Measurements from ENCODE around the gene STXBP3.

STXBP3 gene

GRCh38 chr1:108845446-108845845 is 99.0 kb downstream of the STXBP3 start:
- DNase-seq: no peak

DNA sequence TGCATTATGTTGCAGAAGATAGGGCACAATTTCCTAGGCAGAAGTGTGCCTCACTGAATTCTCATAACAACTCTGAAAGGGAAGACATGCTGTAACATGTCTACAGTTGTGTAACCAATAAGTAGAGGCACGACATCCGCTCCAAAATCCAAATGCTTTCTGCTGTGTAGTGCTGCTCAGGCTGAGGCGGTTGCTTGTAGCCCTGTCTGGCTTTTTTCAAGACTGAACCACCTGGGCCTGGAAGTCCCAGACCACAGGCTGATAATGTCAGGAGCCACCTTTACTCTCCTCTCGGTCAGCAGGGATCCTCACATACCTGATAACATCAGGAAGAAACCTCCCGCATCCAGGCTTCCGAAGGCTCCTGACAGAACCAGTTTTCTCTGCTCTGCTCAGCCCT is 99.5 kb downstream of the STXBP3 start:
- no peak for DNase-seq

DNA sequence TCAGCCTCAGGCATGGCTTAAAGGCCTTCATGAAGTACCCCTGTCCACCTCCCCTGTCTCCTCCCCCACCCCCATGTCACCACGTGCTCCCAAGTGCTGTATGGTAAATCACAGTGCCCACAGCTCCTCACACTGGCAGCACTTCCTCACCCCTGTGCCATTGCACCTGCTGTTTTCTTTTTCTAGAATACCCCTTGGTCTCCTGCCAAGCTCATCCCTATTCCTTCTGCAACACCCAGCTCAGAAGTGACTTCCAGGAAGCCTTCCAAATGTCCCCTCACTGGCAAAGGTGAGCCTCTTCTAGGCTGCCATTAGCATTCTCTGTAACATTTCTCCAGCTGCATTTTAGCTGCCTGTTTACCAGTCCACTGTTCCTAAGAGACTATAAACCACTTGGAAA is 101.0 kb downstream of the STXBP3 start:
- no peak for DNase-seq

GRCh38 chr1:108848806-108849205 is 102.3 kb downstream of the STXBP3 start:
- no peak for DNase-seq

- DNase-seq: no peak
These were observed 104.5 kb downstream of the STXBP3 start for GRCh38 chr1:108850929-108851328.

DNA sequence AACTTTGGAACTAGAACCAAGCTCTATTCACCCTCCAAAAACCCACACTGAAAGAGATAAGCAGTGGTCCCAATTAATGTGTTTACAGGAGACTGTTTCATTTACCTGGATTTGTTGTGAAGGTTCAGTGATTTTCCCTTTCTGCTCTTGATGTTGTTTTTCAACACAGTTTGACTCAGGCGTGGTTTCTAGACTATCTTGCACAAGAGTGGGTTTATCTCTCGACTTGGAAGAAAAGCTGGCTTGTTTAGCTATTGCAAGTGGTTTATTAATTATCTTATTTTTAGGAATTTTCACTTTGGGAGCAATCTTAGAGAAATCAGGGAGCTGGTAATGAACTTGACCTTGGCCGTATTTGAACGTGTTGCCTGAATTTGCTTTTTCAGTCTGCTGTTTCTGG is 105.1 kb downstream of the STXBP3 start:
- no peak for DNase-seq

DNA sequence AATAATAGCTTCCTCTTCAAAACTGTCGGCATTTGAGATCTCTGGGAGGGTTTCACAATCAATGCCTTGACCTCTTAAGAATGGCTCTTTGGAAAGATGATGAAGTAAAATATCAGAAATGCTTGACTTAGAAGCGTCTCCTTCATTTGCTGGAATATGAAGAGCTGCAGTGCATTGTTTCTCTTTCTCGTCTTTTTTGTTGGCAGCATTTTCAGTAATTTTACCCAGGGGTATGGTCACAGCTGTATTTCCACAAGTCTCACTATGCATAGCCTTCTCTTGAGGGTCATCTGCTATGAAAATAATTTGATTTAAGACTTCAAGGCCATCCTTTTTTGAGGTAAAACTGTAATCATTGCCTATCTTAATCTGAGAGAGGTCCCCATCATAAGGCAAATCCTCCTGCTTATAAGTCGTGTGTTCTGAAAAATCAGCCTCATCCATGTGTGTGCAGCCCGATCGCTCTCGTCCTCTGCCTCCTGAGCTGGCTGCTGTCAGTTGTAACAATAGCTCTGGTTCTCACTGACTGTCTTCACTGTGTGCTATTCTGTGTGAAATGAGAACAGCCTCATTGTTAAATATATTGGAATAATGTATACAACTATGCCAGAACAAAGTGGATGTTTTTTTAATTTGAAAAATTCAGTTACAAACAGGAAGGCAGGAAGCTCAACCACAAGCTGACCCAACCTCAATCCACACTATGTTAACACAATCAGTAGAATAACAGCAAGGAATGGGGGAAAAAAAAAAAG is 105.9 kb downstream of the STXBP3 start:
- DNase-seq: no peak

GRCh38 chr1:108854221-108855019 is 107.9 kb downstream of the STXBP3 start:
- DNase-seq: no peak

DNA sequence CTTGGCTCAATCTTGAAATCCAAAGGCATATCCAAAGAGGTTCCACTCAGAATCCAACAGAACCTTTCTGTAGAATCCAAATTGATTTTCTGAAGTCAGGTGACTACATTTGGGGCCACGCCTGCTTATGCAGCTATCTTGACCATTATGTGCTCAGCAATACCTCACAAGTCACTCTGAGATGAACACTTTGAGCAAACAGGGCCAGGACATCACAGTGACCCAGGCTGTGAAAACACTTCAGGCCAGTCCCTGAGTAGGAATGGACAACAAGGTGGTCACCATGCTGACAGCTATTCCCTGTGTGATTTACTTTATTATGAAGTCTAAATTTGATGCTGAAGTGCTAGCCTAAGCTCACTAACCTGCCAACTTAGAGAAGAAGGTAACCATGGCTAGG is 110.5 kb downstream of the STXBP3 start, which contains the start of gene AKNAD1:
Gene AKNAD1 (minus strand): TSS at position 101 of the 400 bp plus-strand sequence. CDS start 4,430 bp downstream, outside the sequence.
- no peak for DNase-seq

DNA sequence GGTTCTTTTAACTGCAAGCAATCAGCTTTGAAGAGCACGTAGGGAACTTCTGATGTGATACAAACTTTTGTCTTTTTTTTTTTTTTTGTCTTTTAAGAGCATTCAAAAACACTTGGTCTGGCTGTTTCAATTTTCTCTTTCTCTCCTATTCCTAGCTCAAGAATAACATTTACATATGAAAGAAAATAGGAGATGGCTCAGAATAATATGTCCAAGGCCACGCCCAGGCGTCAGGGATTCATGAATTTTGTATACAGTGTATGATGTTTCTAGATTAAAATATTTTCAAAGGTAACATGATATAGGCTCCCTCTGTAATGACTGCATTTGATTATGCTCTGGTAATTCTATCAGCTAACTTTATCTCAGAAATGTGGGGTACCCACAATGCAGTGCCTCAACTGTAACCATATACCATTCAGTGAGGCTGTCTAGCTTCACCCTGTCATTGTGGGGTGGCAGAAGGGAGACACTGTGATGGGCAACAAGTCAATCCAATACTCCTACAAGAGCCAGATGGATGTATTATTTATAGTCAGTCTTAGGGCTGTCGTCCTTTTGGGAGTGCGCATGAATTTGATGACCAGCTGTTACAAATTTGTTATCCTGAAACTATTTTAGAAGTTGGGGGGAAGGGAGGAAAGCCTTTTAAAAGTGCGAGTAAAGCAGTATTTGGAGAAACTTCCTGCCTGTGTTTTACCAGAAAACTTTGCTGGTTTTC is 111.9 kb downstream of the STXBP3 start:
- no peak for DNase-seq

Data from NCI-H1436 (cell line).